ENCODE data around the gene CAMK4. TPM values are rescaled to one million over a fixed set of nuclear protein-coding genes. Genes with fewer than 3 reads are reported as not detected.

CAMK4 gene
- total RNA-seq, 1 experiment from 2014 or later = not detected

- Histone ChIP-seq H3K79me2 (ENCODE audit: low read depth) (no peaks in the 10 kb centered on the region), H4K20me1 (ENCODE audit: insufficient read depth) (no peaks in the 10 kb centered on the region), H3K4me1 (replicated peaks; ENCODE audit: insufficient read depth) (no peaks in the 10 kb centered on the region), H3F3A (ENCODE audit: insufficient read depth, low read depth) (no peaks in the 10 kb centered on the region), H3K9me3 (ENCODE audit: insufficient read depth, low read depth) (no peaks in the 10 kb centered on the region), H3K9me2 (ENCODE audit: insufficient read depth) (no peaks in the 10 kb centered on the region), H3K27ac (no peak overlapping the region), H3K4me2 (no peak overlapping the region), H3K36me3 (ENCODE audit: low read depth) (no peaks in the 10 kb centered on the region), H2AFZ (no peak overlapping the region), H3K27me3 (ENCODE audit: insufficient read depth, low read depth) (peaks cover 5% of the 10 kb centered on the region; the same call in 1 of the 2 replicates), H3K4me3 (no peak overlapping the region)
- no TSS peak for BruUV-seq (replicated peaks)
- ChIA-PET CTCF (interaction anchor here (0.7 kb wide), 1 partner anchor 1653 kb away, joined by 3 read pairs; no protein-coding TSS in a partner anchor), POLR2A (ENCODE audit: unreplicated experiment) (no interaction called here)
- intact Hi-C loops (cut with micrococcal nuclease; ENCODE audit: unreplicated experiment) = no loop called here
- no peak for DNase-seq
- TF ChIP-seq EZH2 (IDR thresholded peaks at IDR 0.05; ENCODE audit: low read depth) (no peak), CTCF (conservative IDR thresholded peaks at IDR 0.05) (no peak)
These were observed 12.2 kb downstream of the CAMK4 start for GRCh38 chr5:111236348-111236747.

- BruUV-seq (replicated peaks) = no TSS peak
- H3K36me3 ChIP-seq (ENCODE audit: low read depth) = no peaks in the 10 kb centered on the region
- no peaks in the 10 kb centered on the region for H3K9me3 ChIP-seq (ENCODE audit: insufficient read depth, low read depth)
- POLR2A ChIA-PET (ENCODE audit: unreplicated experiment) = no interaction called here
- TF ChIP-seq CTCF (conservative IDR thresholded peaks at IDR 0.05) = no peak
- TF ChIP-seq EZH2 (IDR thresholded peaks at IDR 0.05; ENCODE audit: low read depth) = no peak
- CTCF ChIA-PET = no interaction called here
- no peak overlapping the region for H3K4me2 ChIP-seq
- H3K27me3 ChIP-seq (ENCODE audit: insufficient read depth, low read depth) = peaks cover 8% of the 10 kb centered on the region; the same call in 1 of the 2 replicates
- H4K20me1 ChIP-seq (ENCODE audit: insufficient read depth) = no peaks in the 10 kb centered on the region
- no peaks in the 10 kb centered on the region for H3K79me2 ChIP-seq (ENCODE audit: low read depth)
- no peaks in the 10 kb centered on the region for H3K9me2 ChIP-seq (ENCODE audit: insufficient read depth)
- intact Hi-C loops (cut with micrococcal nuclease; ENCODE audit: unreplicated experiment) = no loop called here
- no peaks in the 10 kb centered on the region for H3K4me1 ChIP-seq (replicated peaks; ENCODE audit: insufficient read depth)
- no peaks in the 10 kb centered on the region for H3F3A ChIP-seq (ENCODE audit: insufficient read depth, low read depth)
- H2AFZ ChIP-seq = no peak overlapping the region
- H3K27ac ChIP-seq = no peak overlapping the region
- no peak overlapping the region for H3K4me3 ChIP-seq
- no peak for DNase-seq
These were observed 12.8 kb downstream of the CAMK4 start for GRCh38 chr5:111236995-111237394.

GRCh38 chr5:111237470-111237869, 13.3 kb downstream of the CAMK4 start:
- Histone ChIP-seq H2AFZ (no peak overlapping the region), H3K4me2 (no peak overlapping the region), H3K27me3 (ENCODE audit: insufficient read depth, low read depth) (peaks cover 10% of the 10 kb centered on the region), H4K20me1 (ENCODE audit: insufficient read depth) (no peaks in the 10 kb centered on the region), H3K27ac (no peak overlapping the region), H3K4me3 (no peak overlapping the region), H3K4me1 (replicated peaks; ENCODE audit: insufficient read depth) (no peaks in the 10 kb centered on the region), H3K9me3 (ENCODE audit: insufficient read depth, low read depth) (no peaks in the 10 kb centered on the region), H3K79me2 (ENCODE audit: low read depth) (no peaks in the 10 kb centered on the region), H3K9me2 (ENCODE audit: insufficient read depth) (no peaks in the 10 kb centered on the region), H3F3A (ENCODE audit: insufficient read depth, low read depth) (no peaks in the 10 kb centered on the region), H3K36me3 (ENCODE audit: low read depth) (no peaks in the 10 kb centered on the region)
- CTCF ChIA-PET = no interaction called here
- no peak for DNase-seq
- BruUV-seq (replicated peaks) = no TSS peak
- POLR2A ChIA-PET (ENCODE audit: unreplicated experiment) = interaction anchor here (0.7 kb wide), 1 partner anchor 10 kb away, joined by 5 read pairs; no protein-coding TSS in a partner anchor
- no peak for TF ChIP-seq EZH2 (IDR thresholded peaks at IDR 0.05; ENCODE audit: low read depth)
- no peak for TF ChIP-seq CTCF (conservative IDR thresholded peaks at IDR 0.05)
- intact Hi-C loops (cut with micrococcal nuclease; ENCODE audit: unreplicated experiment) = no loop called here

Measured in PC-9 (cell line).